Femur (tissue), 1 donor: ENCODE data around the gene UIMC1.

Experiments used
- DNase-seq: peaks from one replicate; pipeline ENCODE4 v3.0.0-alpha.2; 2017

UIMC1 gene

DNA sequence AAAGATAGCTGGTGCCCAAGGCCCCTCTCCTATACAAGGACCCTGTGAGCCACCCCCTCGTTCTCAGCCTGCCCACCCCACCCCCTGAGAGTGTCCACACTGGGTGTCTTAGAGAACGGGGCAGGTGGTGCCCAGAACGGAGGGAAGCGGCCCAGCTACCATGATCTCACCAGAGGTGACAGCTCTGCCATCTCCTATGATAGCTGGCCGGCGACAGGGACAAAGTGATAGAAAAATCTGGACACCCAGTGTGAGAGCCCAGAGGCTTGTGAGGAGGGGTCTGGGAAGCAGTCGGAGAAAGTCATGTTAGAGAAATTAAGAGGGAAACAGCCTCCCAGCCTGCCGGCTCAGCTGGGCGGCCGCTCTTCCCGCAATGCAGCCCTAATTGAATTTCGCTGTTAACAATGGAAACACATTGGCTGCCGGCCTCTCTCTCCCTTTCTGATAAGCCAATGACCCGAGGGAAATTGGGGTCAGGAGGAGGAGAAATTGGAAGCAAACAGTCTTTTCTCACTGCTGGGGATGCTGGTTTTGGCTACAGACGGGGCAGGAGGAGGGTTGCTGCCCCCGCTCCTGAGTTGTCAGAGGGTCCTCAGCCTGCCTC lies 139.8 kb downstream of the UIMC1 start:
- no peak for DNase-seq

DNA sequence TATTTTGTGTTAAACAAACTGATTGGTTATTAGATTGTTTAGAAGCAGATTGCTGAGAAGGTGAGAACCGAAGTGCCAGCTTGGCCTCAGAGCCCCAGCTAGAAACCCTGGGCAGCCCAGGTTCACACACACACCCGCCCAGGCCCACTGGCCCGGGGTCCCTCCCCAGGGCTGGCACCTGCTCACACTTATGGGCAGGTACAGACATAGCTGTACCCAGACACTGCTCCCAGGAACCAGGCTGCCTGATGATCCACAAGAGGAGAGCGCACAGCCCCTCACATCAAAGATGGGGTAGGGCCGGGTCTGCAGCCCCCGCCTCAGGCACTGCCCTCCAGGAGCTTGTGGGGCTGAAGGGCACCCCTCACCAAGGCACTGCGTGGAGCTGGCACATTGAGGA lies 140.6 kb downstream of the UIMC1 start:
- no peak for DNase-seq

DNA sequence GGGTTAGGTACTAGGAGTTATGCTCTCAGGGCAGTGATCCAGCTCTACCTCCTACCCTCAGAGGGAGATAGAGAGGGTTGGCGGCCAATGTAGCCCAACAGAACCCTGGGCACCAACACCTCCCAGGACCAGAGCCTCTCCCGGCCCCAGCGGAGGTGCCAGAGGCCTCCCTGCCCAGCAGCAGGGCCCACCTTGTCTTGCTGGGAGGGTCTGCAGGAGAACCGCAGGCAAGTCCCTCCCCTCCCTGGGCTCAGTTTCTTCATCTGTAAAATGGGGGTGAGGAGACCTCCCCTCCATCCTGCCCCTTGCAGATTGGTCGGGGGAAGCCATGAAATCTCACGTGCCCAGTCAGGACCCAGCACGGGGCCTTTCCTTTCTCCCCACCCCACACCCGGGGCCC lies 141.8 kb downstream of the UIMC1 start:
- DNase-seq: no peak

DNA sequence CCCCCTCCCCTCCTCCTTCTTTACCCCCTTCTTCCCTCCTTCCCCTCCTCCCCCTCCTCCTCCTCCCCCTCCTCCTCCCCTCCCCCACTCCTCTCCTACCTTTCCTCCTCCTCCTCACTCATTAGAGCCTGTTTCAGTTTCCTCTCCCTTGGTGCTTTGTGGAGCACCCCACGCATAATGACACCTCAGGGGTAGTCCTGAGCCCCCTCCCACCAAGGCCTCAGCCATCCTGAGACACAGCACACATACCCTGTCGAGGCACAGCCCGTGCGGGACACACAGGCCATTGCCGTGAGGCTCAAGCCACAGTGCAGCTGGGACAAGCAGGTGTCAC lies 142.8 kb downstream of the UIMC1 start:
- no peak for DNase-seq

DNA sequence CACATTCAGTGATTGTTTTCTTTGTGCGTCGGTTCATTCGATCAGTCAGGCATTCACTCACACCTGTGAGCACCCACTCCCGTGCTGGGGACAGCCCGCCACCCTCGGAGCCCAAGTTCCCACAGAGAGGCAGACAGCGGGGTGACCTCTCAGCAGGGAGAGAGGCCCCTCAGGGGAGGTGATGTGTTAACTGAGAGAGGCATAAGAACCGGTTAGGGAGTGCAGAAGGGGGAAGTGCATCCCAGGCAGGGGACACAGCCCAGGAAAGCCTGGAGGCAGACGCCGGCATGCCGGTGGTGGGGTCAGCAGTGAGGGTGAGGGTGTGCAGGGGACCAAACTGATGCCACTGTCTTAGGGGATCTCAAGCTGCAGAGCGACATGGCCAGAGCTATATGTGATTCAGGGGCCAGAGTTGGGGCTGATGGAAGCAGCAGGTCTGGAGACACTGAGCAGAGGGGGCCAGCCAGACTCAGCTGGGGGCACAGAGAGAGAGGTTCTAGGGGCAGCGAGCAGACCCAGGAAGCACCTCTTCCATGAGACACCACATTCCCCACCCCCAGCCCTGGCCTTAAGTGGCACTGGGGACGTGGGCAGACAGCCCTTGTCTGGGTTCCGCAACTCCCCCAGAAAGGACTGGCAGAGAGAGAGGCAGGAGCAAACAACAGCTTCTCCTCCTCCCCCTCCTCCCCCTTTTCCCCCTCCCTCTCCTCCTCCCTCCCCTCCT lies 143.4 kb downstream of the UIMC1 start:
- no peak for DNase-seq

DNA sequence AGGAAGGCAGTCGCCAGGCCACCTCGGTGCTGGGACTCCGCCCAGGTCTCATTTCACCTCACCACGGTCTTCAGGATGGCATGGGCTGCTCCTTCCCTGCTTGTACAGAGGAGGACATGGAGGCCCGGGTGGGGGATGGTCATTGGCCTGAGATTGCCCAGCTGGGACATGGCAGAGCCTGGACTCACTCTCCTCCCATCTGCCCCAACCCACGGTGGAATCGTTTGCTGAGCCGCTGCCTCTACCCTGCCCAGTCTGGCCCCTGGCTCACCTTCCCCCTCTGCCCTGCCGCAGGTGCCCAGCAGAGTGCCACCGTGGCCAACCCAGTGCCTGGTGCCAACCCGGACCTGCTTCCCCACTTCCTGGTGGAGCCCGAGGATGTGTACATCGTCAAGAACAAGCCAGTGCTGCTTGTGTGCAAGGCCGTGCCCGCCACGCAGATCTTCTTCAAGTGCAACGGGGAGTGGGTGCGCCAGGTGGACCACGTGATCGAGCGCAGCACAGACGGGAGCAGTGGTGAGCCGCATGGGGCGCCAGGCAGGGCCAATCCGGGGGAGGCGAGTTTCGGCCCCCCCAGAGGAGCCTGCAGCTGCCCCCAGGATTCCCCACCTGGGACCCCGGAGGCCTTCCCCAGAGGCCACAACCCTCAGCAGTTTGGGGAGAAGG lies 144.1 kb downstream of the UIMC1 start:
- DNase-seq: no peak

DNA sequence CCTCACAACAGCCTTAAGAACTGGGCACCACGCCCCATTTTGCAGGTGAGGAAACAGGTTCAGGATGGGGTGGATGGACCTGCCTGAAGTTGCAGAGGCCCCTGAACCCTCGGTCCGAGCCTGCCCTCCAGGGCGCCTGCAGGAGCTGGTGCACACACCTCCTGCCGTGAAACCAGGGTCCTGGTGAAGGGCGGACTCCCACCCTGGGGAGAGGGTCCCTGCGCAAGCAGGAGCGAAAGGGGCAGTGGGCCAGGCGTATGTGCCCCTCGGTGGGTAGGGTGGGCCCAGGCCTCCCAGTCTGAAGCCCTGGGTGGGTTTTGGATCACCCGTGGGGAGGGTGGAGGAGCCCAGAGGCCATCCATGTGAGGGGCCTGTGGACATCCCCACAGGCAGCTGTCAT lies 145.3 kb downstream of the UIMC1 start:
- no peak for DNase-seq

DNA sequence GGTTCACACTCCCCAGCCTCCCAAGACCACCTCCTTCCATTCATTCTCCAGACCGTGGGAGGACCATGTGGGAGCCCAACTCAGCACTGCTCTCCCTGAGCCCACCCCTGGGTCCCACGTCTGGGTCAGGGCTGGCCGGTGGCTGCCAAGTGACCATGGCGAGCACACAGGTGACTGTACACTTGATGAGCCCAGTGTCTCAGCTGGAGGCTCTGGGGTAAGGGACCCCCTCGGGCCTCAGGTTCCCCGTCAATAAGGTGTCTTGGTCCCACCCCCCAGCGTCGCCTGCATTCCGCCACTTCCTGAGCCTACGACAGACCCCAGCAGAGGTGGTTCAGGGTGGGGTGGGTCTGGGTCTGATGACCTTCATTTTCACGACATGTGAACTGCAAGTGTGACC lies 146.2 kb downstream of the UIMC1 start:
- DNase-seq: no peak

DNA sequence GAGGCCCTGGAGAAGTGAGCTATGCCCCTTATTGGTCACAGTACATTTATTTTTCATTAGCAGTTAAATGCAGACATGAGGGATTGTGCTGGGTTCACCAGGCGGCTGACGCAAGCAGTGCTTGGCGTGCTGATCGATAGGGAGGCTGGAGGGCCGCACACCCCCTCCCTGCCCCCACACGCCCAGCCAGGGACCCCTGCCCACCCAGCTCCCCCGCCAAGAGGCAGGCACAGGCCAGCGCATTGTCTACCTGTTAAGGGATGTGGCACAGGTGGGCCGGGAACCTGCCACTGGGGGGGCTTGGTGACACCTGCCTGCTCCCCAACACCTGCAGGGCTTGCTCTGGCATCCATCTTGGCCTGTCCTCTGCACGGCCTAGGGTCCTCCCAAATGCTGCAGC lies 146.7 kb downstream of the UIMC1 start:
- DNase-seq: no peak

DNA sequence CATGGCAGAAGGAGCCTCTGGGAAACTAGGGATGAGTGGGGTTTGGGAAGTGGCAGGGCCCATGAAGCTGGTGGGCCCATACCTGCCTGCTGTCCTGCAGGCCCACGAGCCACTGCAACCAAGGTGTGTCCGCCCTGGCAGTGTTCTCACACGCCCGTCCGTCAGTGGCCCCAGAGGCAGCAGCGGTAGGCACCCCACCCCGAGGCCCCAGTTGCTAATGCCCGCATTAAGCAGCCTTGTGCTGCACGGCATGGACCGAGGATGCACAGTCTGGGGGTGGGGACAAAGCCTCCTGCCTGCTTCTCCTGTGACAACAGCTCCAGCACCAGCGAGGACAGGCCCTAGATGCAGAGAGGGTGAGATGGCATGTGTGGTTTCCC lies 148.7 kb downstream of the UIMC1 start:
- no peak for DNase-seq

DNA sequence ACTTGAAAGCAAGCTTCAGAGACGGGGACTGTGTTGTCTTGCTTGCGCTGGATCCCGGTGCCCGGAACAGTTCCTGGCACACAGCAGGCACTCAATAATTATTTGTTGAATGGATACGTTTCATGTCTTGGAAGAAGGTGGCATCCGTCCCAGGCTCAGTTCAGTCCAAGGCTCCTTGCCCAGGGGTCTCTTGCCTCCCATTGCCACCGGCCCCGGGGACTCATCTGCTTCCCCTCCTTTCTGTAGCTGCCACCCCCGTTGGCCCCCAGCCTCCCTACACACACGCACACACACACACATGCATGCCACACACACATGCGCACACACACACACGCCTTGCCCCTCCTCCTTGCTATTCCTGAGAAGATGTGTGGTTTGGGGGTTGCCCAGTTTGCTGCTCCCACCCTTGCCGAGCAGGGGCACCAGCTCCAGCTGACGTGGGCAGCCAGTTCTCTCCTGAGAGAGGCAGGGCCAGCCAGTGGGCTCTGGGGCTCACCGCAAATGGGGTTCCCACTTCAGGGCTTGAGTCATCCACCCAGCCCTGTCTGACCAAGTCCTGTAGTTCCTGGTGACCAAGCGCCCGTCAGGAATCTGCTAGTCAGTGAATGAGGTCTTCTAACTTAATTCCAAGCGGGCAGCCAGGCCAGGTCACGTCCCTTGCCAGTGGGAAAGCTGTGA lies 149.2 kb downstream of the UIMC1 start:
- DNase-seq: no peak

DNA sequence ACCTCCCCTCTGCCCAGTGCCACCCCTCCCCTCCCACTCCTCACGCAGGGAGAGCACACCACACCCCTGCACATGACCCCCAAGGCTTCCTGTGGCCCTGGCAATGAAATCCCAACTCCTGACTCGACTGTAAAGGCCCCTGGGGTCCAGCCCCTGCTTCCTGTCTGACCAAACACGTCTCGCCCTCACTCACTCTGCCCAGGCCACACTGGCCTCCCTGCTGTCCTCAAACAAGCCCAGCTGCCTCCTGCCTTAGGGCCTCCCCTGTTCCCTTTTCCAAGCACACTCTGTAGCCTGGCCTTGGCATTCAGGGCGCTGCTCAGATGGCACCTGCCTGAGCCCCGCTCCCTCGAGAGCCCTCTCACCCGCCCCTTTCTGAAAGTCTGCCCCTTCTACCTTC lies 149.8 kb downstream of the UIMC1 start:
- DNase-seq: no peak

DNA sequence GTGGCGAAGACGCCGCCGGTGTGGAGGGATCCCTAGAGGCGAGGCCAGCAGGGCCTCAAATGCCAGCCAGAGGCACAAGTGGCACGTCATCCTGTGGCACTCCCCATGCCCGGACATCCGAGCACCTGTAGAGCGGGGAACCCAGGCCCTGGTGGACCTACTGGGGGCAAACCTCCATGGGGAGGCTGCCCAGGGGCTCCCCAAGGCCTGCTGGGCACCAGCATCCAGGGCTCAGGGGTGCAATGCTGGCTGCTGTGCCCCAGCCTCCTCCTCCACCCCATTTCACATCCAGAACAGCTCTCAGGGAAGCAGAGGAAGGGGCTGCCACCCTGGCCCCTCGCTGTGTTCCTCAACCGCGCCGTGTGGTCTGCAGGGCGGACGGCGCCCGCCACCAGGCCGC lies 151.0 kb downstream of the UIMC1 start:
- no peak for DNase-seq
